Activated T-cell treated with anti-CD3 and anti-CD28 coated beads, Interleukin-2, amount 50 U/mL, for 72 hours (primary cell): Measurements from ENCODE around the gene LRRC3. TPM values are rescaled to one million over a fixed set of nuclear protein-coding genes. Genes with fewer than 3 reads are reported as not detected.

Source experiments
- ATAC-seq, 2 donors: fragments of 150-1000 bp; cut with Tn5 transposase; replicated peaks in 1 of 2; 2 replicates each; pipeline ENCODE4 v1.10.0; 2021; ENCODE audit warnings: moderate library complexity in 2 of 2, mild to moderate bottlenecking in 1 of 2
- DNase-seq, 2 donors: peaks; one replicate each; pipeline ENCODE4 v3.0.0; 2021 to 2022; ENCODE audit warnings: mixed read lengths in 1 of 2
- H3K27ac Mint-ChIP-seq: one replicate; pipeline ENCODE4 v1.8.0; 2022; ENCODE audit warnings: mild to moderate bottlenecking, moderate library complexity, mixed read lengths
- H3K27me3 Mint-ChIP-seq: one replicate; pipeline ENCODE4 v1.8.0; 2022; ENCODE audit warnings: low read depth, mixed read lengths
- H3K36me3 Mint-ChIP-seq, 2 donors: one replicate each; pipeline ENCODE4 v1.8.0; 2022; ENCODE audit warnings: mixed read lengths in 2 of 2, mild to moderate bottlenecking in 1 of 2; ENCODE audit not compliant: insufficient read depth in 2 of 2
- H3K4me1 Mint-ChIP-seq: one replicate; pipeline ENCODE4 v1.8.0; 2022; ENCODE audit warnings: low read depth, mixed read lengths
- H3K4me3 Mint-ChIP-seq, 2 donors: one replicate each; pipeline ENCODE4 v1.8.0; 2022; ENCODE audit warnings: mild to moderate bottlenecking in 2 of 2, mixed read lengths in 2 of 2, moderate library complexity in 2 of 2
- H3K9me3 Mint-ChIP-seq, 2 donors: one replicate each; pipeline ENCODE4 v1.8.0; 2022; ENCODE audit warnings: mixed read lengths in 2 of 2
- total RNA-seq, 2 donors: library from RNA; stranded (reverse); gene quantifications; one replicate each; pipeline ENCODE4 v1.2.3, GENCODE V29; 2022

The LRRC3 gene
- total RNA-seq, 2 donors from 2014 or later = 2.8 to 3.8 TPM

DNA sequence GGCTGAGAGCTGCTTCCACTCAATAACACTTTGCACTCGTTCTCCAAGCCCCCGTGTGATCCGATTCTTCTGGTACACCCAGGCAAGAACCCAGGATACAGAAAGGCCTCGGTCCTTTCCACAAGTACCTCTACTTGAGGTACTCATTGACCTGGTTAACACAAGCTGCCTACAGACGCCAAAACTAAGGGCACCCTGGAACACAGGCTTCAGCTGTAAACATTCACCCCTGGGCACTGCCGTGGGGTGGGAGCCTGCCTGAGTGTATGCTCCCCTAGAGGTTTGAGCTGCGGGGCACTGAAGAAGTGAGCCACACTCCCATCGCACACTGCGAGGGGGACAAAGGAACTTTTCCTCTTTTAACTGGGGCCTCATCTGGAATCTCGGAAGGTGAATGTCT lies 30.5 kb downstream of the LRRC3 start:
- Mint-ChIP-seq H3K4me3 (peak overlapping the region in 1 of 2 donors; percentile 82), H3K27ac (no peak overlapping the region), H3K36me3 (no peaks in the 10 kb centered on the region), H3K9me3 (no peaks in the 10 kb centered on the region), H3K4me1 (peaks cover 4% of the 10 kb centered on the region), H3K27me3 (no peaks in the 10 kb centered on the region)
- DNase-seq = no peak
- peak in 1 of 2 donors; percentile 45 for ATAC-seq

DNA sequence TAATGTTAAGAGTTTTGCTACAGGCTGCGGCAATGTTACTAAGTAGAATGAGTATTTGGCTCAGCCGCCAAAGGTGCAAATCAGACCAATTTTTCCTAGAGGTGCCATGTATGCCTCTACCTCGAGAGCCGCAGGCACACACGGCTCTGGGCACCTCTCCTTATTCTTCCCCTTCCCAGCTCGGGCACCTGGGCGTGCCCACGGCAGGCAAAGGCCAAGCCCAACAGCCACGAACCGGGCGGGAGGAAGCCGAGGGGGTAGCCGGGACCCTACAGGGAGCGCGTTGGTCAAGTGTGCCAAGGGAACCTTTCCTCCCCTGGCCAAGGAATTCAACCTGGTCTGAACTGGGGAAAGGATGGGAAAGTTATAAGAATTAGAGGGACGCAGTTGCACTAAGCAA lies 31.0 kb downstream of the LRRC3 start:
- no peak for ATAC-seq
- Mint-ChIP-seq H3K27ac (no peak overlapping the region), H3K9me3 (no peaks in the 10 kb centered on the region), H3K36me3 (no peaks in the 10 kb centered on the region), H3K4me1 (peaks cover 4% of the 10 kb centered on the region), H3K4me3 (peak overlapping the region; percentile 74 to 82), H3K27me3 (no peaks in the 10 kb centered on the region)
- no peak for DNase-seq

DNA sequence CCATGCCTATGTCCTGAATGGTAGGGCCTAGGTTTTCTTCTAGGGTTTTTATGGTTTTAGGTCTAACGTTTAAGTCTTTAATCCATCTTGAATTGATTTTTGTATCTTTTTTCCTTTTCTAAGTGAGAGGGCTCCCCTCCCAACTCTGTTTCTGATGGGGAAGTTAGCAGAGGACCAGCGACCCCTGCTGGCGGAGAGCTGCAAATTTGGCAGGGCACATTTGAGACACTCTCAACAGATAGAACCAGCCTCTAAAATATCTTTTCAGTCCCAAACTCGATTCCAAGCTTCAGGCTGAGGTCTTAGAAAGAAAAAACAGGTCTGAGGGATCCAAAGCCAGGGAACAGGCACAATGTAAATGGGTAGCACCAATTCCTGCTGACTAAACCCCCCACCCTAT lies 32.5 kb downstream of the LRRC3 start:
- Mint-ChIP-seq H3K4me1 (peaks cover 4% of the 10 kb centered on the region), H3K27me3 (peaks cover under 1% of the 10 kb centered on the region), H3K36me3 (peaks cover 3 to 8% of the 10 kb centered on the region in 2 donors), H3K4me3 (no peak overlapping the region), H3K9me3 (peaks cover 5% of the 10 kb centered on the region in 2 donors), H3K27ac (no peak overlapping the region)
- ATAC-seq (no peak), DNase-seq (peak; percentile 58 to 67)

DNA sequence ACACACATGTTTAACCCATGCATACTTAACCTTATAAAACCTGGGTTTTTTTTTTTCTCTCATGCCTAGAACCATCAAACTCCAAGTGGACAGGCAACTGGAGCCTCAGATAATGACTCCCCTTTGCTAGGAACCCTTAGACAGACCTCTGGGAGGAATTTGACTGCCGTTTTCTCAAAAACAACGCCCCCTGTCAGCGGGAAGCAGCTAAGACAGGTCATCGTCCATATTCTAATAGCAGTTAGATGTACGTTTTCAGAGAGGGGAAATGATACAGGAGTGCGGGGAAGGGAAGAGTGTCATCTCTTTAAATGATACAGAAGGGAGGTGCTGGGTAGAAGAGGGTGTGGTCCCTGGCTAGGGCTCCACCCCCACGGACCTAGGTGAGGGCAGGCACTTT lies 34.7 kb downstream of the LRRC3 start:
- no peak for ATAC-seq
- Mint-ChIP-seq H3K9me3 (peaks cover 10% of the 10 kb centered on the region in 2 donors), H3K27me3 (peaks cover 6% of the 10 kb centered on the region), H3K4me1 (peaks cover 4% of the 10 kb centered on the region), H3K27ac (no peak overlapping the region), H3K4me3 (no peak overlapping the region), H3K36me3 (peaks cover 7 to 13% of the 10 kb centered on the region in 2 donors)
- DNase-seq = no peak

DNA sequence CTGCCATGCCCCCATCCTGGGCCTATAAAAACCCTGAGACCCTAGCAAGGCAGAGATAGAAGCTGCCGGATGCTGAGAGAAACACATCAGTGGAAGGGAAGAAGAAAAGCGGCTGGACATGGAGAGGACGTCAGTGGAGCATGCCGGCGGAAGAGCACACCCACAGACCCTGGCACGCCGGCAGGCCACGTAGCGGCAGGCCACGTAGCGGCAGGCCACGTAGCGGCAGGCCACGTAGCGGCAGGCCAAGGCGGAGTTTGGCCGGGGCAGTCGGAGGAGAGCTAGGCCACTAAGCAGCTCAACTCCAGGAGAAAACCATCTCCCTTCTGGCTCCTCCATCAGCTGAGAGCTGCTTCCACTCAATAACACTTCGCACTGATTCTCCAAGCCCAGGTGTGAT lies 35.1 kb downstream of the LRRC3 start:
- Mint-ChIP-seq H3K4me1 (peaks cover 4% of the 10 kb centered on the region), H3K4me3 (no peak overlapping the region), H3K27ac (no peak overlapping the region), H3K36me3 (peaks cover 7 to 13% of the 10 kb centered on the region in 2 donors), H3K9me3 (peaks cover 10% of the 10 kb centered on the region in 2 donors), H3K27me3 (peaks cover 6% of the 10 kb centered on the region)
- no peak for DNase-seq
- ATAC-seq = no peak

DNA sequence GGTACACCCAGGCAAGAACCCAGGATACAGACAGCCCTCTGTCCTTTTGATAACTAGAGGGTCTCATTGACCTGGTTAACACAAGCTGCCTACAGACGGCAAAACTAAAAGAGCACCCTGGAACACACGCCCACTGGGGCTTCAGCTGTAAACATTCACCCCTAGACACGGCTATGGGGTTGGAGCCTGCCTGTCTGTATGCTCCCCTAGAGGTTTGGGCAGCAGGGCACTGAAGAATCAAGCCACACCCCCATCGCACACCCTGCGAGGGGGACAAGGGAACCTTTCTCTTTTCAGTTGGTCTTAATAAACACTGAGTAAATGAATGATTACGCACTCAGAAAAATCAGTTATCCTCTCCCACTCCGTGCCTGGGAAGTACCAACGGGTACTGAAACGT lies 35.5 kb downstream of the LRRC3 start:
- peaks cover 4% of the 10 kb centered on the region for H3K4me1 Mint-ChIP-seq
- no peak overlapping the region for H3K4me3 Mint-ChIP-seq
- no peak overlapping the region for H3K27ac Mint-ChIP-seq
- peaks cover 10% of the 10 kb centered on the region in 2 donors for H3K9me3 Mint-ChIP-seq
- ATAC-seq = no peak
- DNase-seq = no peak
- peaks cover 6% of the 10 kb centered on the region for H3K27me3 Mint-ChIP-seq
- peaks cover 7 to 13% of the 10 kb centered on the region in 2 donors for H3K36me3 Mint-ChIP-seq

DNA sequence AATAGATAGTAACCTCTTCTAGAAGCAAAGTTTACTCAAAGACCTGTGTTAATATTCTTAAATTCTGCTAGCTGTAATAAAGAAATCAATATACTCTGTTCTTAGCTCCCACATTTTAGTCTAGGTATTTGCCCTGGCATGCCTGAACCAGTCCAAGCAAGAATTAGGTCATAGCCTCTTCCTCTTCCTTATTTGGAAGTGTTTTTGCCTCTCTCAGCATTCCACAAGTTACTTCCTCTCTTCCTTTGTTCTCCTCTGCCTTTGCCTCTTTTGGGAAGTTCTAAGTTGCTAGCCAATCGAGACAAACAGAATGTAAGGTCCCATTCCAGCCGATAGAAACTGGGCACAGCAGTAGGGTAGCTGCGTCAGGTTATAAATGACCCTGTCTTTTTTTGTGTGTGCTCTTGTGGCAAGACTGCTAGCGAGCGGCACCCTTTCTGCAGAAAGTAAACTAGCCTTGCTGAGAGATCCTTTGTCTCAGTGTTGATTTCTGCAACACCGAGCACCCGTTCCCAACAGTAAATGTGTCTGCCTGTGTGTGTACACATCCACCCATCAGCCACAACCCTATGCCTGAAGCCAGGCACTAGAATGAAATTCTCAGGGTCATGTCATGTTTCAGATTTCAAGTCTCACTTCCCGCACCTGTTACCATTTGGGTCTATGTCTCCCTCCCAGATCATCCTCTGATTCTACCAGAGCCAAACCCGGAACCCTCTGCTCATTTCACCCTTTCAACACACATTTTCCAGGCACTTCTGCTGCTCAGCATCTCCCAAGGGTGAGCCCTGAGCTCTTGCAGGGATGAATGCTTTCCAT lies 37.5 kb downstream of the LRRC3 start:
- Mint-ChIP-seq H3K27ac (no peak overlapping the region), H3K36me3 (peaks cover 7 to 13% of the 10 kb centered on the region in 2 donors), H3K4me3 (no peak overlapping the region), H3K9me3 (peaks cover 10% of the 10 kb centered on the region in 2 donors), H3K4me1 (no peaks in the 10 kb centered on the region), H3K27me3 (peaks cover 6% of the 10 kb centered on the region)
- ATAC-seq = no peak
- no peak for DNase-seq

DNA sequence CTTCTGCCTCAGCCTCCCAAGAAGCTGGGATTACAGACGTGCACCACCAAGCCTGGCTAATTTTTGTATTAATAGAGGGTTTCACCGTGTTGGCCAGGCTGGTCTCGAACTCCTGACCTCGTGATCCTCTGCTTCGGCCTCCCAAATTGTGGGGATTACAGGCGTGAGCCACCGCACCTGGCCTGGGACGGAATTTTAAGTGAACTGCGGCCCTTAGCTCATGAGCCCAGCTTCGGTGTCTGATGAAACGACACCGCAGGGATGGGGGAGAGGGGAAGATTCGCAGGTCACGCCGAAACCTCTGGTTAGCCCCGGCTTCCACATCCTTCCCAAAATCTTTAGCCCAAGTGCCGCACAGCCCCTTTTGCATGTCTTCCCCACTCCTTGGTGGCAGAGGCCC lies 39.1 kb downstream of the LRRC3 start:
- Mint-ChIP-seq H3K27me3 (peaks cover 6% of the 10 kb centered on the region), H3K9me3 (peaks cover 10% of the 10 kb centered on the region in 2 donors), H3K36me3 (peaks cover 7 to 13% of the 10 kb centered on the region in 2 donors), H3K27ac (no peak overlapping the region), H3K4me3 (no peak overlapping the region), H3K4me1 (no peaks in the 10 kb centered on the region)
- ATAC-seq = no peak
- DNase-seq = no peak

DNA sequence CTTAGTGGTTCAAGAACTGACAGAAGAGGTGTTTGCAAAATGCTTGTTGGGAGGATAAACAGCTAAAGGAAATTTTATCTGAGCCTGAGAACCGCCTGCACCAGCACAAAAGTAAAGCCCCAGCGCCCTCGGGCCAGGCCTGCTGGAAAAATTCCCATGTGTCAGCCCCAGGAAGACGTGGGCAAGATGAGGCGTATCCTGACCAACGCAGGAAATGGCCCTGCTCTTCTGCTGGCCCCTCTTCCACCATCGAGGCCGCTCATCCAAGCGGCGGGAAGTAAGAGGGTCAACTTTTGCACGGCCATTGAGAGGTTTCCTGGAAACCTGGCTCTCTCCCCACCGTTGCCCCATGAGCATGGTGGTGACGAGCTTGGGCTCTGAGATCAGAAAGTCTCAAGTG lies 39.6 kb downstream of the LRRC3 start:
- Mint-ChIP-seq H3K4me3 (no peak overlapping the region), H3K9me3 (peaks cover 10% of the 10 kb centered on the region in 2 donors), H3K4me1 (no peaks in the 10 kb centered on the region), H3K27ac (no peak overlapping the region), H3K36me3 (peaks cover 7 to 13% of the 10 kb centered on the region in 2 donors), H3K27me3 (peaks cover 6% of the 10 kb centered on the region)
- ATAC-seq (no peak), DNase-seq (no peak)

DNA sequence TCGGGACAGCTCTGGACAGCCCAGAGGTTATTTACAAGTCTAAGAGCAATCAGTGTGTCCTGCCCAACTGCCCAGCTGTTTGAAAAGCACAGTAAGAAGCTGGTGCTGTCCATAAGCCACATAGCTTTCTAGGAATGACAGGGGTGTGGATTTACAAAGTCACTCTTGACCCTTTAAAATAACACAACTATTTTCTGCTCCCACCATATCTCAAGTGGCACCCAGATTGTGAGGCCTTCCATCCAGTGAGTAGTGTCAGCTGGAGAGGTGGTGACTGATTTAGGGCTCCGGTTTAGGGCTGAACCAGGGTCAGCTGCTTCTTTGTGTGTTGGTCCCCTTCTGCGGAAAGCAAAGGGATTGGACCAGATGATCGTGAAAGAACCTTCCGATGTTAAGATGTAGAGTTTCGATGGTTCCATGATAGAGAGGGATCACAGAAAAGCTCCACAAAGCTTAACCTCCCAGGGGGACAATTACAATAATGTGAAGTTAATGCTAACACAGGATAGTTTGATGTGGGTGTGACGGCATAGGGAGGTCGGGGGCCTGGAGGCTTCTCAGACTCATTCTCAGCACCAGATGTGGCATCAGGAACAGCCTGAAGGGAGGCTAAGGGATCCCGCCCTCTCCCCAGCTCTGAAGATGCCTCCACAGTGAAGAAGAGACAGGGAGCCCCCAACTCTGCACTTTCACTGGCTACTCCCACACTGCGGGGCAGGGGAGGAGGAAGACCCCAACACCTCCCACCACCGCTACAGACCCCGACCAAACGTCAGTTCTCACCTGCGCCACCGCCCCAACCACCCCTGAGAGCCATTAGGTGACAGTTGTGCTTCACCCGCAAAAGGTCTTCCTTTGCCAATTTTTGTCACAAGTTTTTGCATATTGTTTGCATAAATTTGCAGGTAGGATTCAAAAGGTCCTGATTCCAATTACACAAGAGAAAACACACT lies 40.6 kb downstream of the LRRC3 start:
- H3K4me3 Mint-ChIP-seq = no peak overlapping the region
- ATAC-seq = no peak
- no peak for DNase-seq
- peaks cover 7 to 13% of the 10 kb centered on the region in 2 donors for H3K36me3 Mint-ChIP-seq
- H3K27ac Mint-ChIP-seq = no peak overlapping the region
- H3K4me1 Mint-ChIP-seq = no peaks in the 10 kb centered on the region
- H3K9me3 Mint-ChIP-seq = peaks cover 10% of the 10 kb centered on the region in 2 donors
- peaks cover 6% of the 10 kb centered on the region for H3K27me3 Mint-ChIP-seq

DNA sequence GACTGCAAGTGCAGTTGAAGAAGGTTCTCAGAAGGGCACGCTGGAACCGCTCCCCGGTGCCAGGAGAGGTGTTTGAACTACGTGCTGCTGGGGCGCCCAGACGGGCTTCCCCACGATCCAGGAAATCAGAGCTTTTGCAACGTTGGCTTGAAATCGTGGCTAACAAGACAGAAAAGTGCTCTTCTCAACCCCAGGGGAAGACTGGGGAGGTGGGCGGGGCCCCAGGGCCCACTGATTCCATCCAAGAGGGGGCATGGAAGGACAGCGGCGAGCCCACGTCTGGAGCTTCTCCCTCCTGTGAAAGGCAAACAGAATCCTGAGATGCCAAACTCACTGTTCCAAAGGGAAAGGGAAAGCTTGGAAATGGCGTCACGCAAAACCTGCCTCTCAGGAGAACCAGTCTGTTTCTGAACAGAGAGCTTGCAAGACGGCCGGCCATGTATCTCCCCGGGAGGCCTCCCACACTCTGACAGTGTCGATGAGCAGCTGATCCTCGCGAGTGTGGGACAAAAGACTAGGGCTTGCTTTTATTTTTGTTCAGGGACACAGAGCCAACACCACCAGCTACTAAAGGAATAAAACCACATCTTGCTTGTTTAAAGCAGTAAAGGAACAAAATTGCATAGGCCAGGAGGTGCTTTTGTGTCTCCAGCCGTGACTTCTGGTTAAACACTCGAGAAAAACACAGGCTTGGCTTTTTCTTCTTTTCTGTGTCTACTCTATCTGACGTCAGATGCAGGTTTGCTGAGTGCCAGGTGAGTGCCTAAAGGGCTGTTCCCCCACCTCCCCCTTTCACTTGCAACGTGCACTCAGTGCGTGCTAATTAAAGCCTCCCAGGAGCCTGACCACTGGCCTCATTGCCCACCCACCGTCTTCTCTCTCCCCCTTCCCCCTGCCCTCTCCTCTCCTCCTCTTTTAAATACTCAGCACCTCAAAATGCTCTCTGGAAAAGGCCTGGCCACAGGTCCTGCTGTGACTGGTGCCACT lies 41.5 kb downstream of the LRRC3 start:
- no peak for ATAC-seq
- no peak for DNase-seq
- H3K9me3 Mint-ChIP-seq = peaks cover 10% of the 10 kb centered on the region in 2 donors

DNA sequence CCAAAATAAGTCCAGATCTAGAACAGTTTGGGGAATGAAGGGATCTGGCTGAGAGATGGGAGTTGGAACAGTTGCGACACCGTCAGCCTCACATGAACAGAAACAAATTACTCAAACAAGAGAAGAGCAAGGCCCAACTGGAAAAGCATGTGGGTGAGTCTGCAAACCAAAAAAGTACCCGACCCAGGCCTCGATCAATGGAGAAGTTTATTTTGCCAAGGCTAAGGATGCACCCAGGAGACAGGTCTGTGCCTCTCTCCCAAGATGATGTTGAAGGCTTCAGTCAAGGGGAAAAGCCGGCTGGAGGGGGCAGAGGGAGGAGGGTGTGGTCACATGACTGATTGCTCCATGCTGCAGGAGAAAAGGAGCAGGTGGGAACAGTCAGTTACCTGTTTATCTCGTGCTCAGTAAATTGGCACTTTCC lies 42.4 kb downstream of the LRRC3 start:
- peaks cover 6% of the 10 kb centered on the region in 2 donors for H3K9me3 Mint-ChIP-seq
- DNase-seq (no peak), ATAC-seq (no peak)
- H3K4me1 Mint-ChIP-seq = no peaks in the 10 kb centered on the region
- peaks cover 6% of the 10 kb centered on the region for H3K27me3 Mint-ChIP-seq
- H3K36me3 Mint-ChIP-seq = peaks cover 5 to 7% of the 10 kb centered on the region in 2 donors
- no peak overlapping the region for H3K27ac Mint-ChIP-seq
- H3K4me3 Mint-ChIP-seq = no peak overlapping the region

More for the DNA sequence above, 41.5 kb downstream of the LRRC3 start:
- Mint-ChIP-seq H3K27ac (no peak overlapping the region), H3K4me3 (no peak overlapping the region), H3K4me1 (no peaks in the 10 kb centered on the region), H3K27me3 (peaks cover 6% of the 10 kb centered on the region), H3K36me3 (peaks cover 7 to 10% of the 10 kb centered on the region in 2 donors)
